Measurements from ENCODE around the gene ALDH3A2. TPM values are rescaled to one million over a fixed set of nuclear protein-coding genes. Genes with fewer than 3 reads are reported as not detected.

Gene ALDH3A2
- total and polyA plus RNA-seq, 4 donors: 63.3 to 165 (median 80.4) TPM

DNA sequence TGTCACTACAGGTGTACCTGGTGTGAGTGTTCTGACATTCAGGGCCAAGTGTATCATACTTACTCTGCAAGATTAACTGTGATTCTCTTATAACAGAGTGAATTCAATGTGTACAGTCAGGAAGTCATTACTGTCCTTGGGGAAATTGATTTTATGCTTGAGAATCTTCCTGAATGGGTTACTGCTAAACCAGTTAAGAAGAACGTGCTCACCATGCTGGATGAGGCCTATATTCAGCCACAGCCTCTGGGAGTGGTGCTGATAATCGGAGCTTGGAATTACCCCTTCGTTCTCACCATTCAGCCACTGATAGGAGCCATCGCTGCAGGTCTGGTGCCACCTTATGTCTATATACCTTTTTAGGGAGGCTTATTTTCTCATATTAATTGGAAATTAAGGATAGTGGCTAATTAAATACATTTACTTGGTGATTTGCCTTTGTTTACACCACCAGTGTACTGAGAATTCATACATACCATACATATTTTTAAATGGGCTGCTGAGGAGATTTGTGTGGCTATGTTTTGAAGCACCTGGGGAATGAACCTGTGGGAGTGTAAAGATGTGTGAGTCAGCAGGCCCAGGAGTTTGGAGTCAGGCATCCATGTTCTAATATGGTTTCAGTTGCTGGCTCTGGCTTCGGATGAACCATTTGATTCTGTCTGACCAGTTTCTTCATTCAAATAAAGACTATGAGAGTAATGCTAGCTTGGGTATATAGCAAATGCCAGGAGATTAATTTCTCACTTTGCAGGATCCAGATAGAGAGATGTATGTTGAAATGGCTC is 3.1 kb downstream of the ALDH3A2 start:
- Histone ChIP-seq H3K27ac (ENCODE audit: low read depth in 1 of 2, low read length in 2 of 2) (peak overlapping the region; percentile 76 to 98), H3K4me3 (ENCODE audit: low read depth in 1 of 3, low read length in 3 of 3) (peak overlapping the region; percentile 25 to 77 (median 48)), H3K27me3 (ENCODE audit: control insufficient read depth in 4 of 4, insufficient read depth in 4 of 4, low read length in 3 of 4) (no peaks in the 10 kb centered on the region), H3K4me1 (ENCODE audit: control insufficient read depth in 4 of 4, insufficient read depth in 4 of 4, low read length in 3 of 4) (peaks cover 10 to 69% (median 47%) of the 10 kb centered on the region in 4 donors), H3K9me3 (ENCODE audit: control insufficient read depth in 4 of 4, low read length in 3 of 4) (no peaks in the 10 kb centered on the region), H3K9ac (ENCODE audit: low read depth in 1 of 2, low read length in 2 of 2) (peak overlapping the region; percentile 20 to 82), H3K36me3 (ENCODE audit: control insufficient read depth in 4 of 4, insufficient read depth in 3 of 4, low read depth in 1 of 4, low read length in 3 of 4) (peaks cover 0 to 9% (median 6%) of the 10 kb centered on the region in 4 donors)
- no peak for DNase-seq (ENCODE audit: low spot score)
- WGBS: 31% methylated on average over 5 of the region's 5 CpGs
- TF ChIP-seq, protein P1, sequence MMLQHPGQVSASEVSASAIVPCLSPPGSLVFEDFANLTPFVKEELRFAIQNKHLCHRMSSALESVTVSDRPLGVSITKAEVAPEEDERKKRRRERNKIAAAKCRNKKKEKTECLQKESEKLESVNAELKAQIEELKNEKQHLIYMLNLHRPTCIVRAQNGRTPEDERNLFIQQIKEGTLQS (IDR thresholded peaks at IDR 0.05): no peak
- TF ChIP-seq REST (IDR thresholded peaks at IDR 0.05) (no peak), HNF4A (conservative IDR thresholded peaks at IDR 0.05) (peak in 1 of 2 donors; percentile 47), MAX (IDR thresholded peaks at IDR 0.05) (no peak)

DNA sequence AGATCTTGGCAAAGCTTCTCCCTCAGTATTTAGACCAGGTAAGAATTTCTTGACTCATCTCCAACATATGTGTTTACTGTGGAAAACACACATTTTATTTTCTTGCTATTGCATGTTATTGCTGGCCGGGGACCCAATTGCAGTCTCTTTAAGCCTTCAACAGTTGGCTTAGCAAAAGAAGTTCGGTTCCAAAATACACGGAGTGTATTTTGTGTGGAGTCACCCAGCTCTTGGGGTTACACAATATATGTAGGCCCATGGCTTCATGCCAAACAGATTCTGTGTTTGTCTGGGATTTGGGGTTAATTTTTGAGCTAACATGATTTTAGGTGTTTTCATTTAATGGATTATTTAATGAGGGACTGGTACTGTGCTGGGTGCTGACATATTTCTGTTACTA is 4.0 kb downstream of the ALDH3A2 start:
- DNase-seq (ENCODE audit: low spot score): no peak
- Histone ChIP-seq H3K9me3 (ENCODE audit: control insufficient read depth in 4 of 4, low read length in 3 of 4) (no peaks in the 10 kb centered on the region), H3K27me3 (ENCODE audit: control insufficient read depth in 4 of 4, insufficient read depth in 4 of 4, low read length in 3 of 4) (no peaks in the 10 kb centered on the region), H3K9ac (ENCODE audit: low read depth in 1 of 2, low read length in 2 of 2) (peak overlapping the region in 1 of 2 donors; percentile 82), H3K36me3 (ENCODE audit: control insufficient read depth in 4 of 4, insufficient read depth in 3 of 4, low read depth in 1 of 4, low read length in 3 of 4) (peaks cover 0 to 11% (median 6%) of the 10 kb centered on the region in 4 donors), H3K4me3 (ENCODE audit: low read depth in 1 of 3, low read length in 3 of 3) (no peak overlapping the region), H3K27ac (ENCODE audit: low read depth in 1 of 2, low read length in 2 of 2) (peak overlapping the region; percentile 76 to 98), H3K4me1 (ENCODE audit: control insufficient read depth in 4 of 4, insufficient read depth in 4 of 4, low read length in 3 of 4) (peaks cover 12 to 69% (median 50%) of the 10 kb centered on the region in 4 donors)
- WGBS: 32% methylated on average over 3 of the region's 3 CpGs
- TF ChIP-seq MAX (IDR thresholded peaks at IDR 0.05) (no peak), RAD21 (IDR thresholded peaks at IDR 0.05) (peak; percentile 4 to 48), GABPA (IDR thresholded peaks at IDR 0.05 in 1 of 2, conservative IDR thresholded peaks at IDR 0.05 in 1 of 2) (no peak), NR2F2 (IDR thresholded peaks at IDR 0.05) (no peak), REST (IDR thresholded peaks at IDR 0.05) (no peak), TAF1 (conservative IDR thresholded peaks at IDR 0.05) (no peak), EGR1 (IDR thresholded peaks at IDR 0.05; ENCODE audit: low read depth in 2 of 2) (peak; percentile 12 to 14), RXRA (IDR thresholded peaks at IDR 0.05) (peak; percentile 53 to 64), HNF4A (conservative IDR thresholded peaks at IDR 0.05) (peak; percentile 67 to 72), HNF4G (IDR thresholded peaks at IDR 0.05) (peak; percentile 41), FOXA2 (IDR thresholded peaks at IDR 0.05) (no peak), YY1 (IDR thresholded peaks at IDR 0.05) (no peak), SP1 (IDR thresholded peaks at IDR 0.05) (peak; percentile 56), FOXA1 (IDR thresholded peaks at IDR 0.05) (no peak), CTCF (IDR thresholded peaks at IDR 0.05; ENCODE audit: low read depth, low read length, missing input control) (no peak), JUND (IDR thresholded peaks at IDR 0.05) (peak; percentile 46 to 49)
- TF ChIP-seq, protein P2, sequence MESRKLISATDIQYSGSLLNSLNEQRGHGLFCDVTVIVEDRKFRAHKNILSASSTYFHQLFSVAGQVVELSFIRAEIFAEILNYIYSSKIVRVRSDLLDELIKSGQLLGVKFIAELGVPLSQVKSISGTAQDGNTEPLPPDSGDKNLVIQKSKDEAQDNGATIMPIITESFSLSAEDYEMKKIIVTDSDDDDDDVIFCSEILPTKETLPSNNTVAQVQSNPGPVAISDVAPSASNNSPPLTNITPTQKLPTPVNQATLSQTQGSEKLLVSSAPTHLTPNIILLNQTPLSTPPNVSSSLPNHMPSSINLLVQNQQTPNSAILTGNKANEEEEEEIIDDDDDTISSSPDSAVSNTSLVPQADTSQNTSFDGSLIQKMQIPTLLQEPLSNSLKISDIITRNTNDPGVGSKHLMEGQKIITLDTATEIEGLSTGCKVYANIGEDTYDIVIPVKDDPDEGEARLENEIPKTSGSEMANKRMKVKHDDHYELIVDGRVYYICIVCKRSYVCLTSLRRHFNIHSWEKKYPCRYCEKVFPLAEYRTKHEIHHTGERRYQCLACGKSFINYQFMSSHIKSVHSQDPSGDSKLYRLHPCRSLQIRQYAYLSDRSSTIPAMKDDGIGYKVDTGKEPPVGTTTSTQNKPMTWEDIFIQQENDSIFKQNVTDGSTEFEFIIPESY (IDR thresholded peaks at IDR 0.05): no peak
- TF ChIP-seq, protein P1 (IDR thresholded peaks at IDR 0.05): peak; percentile 57

Measured in liver (tissue), 9 donors.